Vagina (tissue), 2 donors: Measurements from ENCODE around the gene SPECC1L.

Experiments used
- POLR2A ChIP-seq, 2 donors: fragments of 450-650 bp; IDR thresholded peaks; one replicate each; pipeline ENCODE4 v1.6.1; 2017; ENCODE audit warnings: antibody characterized with exemption in 2 of 2, mild to moderate bottlenecking in 2 of 2, moderate library complexity in 2 of 2
- TF ChIP-seq, protein P1 (sequence below), 3 experiments: fragments of 450-650 bp in 2 of 3; fragments of 200-600 bp in 1 of 3; sonication (generic) in 1 of 3; IDR thresholded peaks; one replicate each; pipeline ENCODE4 v1.5.1; 2017 to 2019; ENCODE audit warnings: antibody characterized with exemption in 3 of 3, mild to moderate bottlenecking in 2 of 3, moderate library complexity in 2 of 3

GRCh38 chr22:24441406-24442351 is 171.0 kb downstream of the SPECC1L start:
- TF ChIP-seq, protein P1, sequence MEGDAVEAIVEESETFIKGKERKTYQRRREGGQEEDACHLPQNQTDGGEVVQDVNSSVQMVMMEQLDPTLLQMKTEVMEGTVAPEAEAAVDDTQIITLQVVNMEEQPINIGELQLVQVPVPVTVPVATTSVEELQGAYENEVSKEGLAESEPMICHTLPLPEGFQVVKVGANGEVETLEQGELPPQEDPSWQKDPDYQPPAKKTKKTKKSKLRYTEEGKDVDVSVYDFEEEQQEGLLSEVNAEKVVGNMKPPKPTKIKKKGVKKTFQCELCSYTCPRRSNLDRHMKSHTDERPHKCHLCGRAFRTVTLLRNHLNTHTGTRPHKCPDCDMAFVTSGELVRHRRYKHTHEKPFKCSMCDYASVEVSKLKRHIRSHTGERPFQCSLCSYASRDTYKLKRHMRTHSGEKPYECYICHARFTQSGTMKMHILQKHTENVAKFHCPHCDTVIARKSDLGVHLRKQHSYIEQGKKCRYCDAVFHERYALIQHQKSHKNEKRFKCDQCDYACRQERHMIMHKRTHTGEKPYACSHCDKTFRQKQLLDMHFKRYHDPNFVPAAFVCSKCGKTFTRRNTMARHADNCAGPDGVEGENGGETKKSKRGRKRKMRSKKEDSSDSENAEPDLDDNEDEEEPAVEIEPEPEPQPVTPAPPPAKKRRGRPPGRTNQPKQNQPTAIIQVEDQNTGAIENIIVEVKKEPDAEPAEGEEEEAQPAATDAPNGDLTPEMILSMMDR (IDR thresholded peaks at IDR 0.05) = no peak
- no peak for TF ChIP-seq POLR2A (IDR thresholded peaks at IDR 0.05)
